Suprapubic skin (tissue), 4 donors: ENCODE data around the gene ACER1.

Source experiments
- CTCF ChIP-seq, 2 donors: fragments of 200-600 bp in 1 of 2; fragments of 450-650 bp in 1 of 2; sonication (generic) in 1 of 2; IDR thresholded peaks; one replicate each; pipeline ENCODE4 v1.5.1; 2016 to 2019; ENCODE audit warnings: antibody characterized with exemption in 2 of 2, mild to moderate bottlenecking in 1 of 2, moderate library complexity in 1 of 2
- EP300 ChIP-seq: sonication (generic); formaldehyde crosslinking; IDR thresholded peaks from one replicate; pipeline ENCODE4 v1.6.1; 2017; ENCODE audit warnings: antibody characterized with exemption
- POLR2A ChIP-seq, 2 donors: fragments of 450-650 bp; IDR thresholded peaks; one replicate each; pipeline ENCODE4 v1.6.1; 2017; ENCODE audit warnings: antibody characterized with exemption in 2 of 2, mild to moderate bottlenecking in 2 of 2, moderate library complexity in 2 of 2
- POLR2AphosphoS5 ChIP-seq, 3 donors: sonication (generic); formaldehyde crosslinking; IDR thresholded peaks; one replicate each; pipeline ENCODE4 v1.6.1; 2017; ENCODE audit warnings: antibody characterized with exemption in 3 of 3

GRCh38 chr19:6376512-6377190 is 43.2 kb upstream of the ACER1 start:
- TF ChIP-seq CTCF (IDR thresholded peaks at IDR 0.05): no peak
- no peak for TF ChIP-seq POLR2A (IDR thresholded peaks at IDR 0.05)
- TF ChIP-seq POLR2AphosphoS5 (IDR thresholded peaks at IDR 0.05): no peak
- TF ChIP-seq EP300: no peak
